Gastrocnemius medialis (tissue), 4 donors: ENCODE results near the gene HOMER2. TPM values are rescaled to one million over a fixed set of nuclear protein-coding genes. Genes with fewer than 3 reads are reported as not detected.

Experiments used
- ATAC-seq, 2 donors: fragments of 150-250 bp; one replicate each; pipeline ENCODE4 v1.9.1; 2016
- DNase-seq, 2 donors: peaks; one replicate each; pipeline ENCODE4 v3.0.0-alpha.2; 2019
- H3K27ac ChIP-seq, 4 donors: fragments of 200-600 bp; sonication (generic); 1 replicate in 1 of 4; 2 replicates in 3 of 4; pipeline ENCODE4 v1.5.1; 2016 to 2018; ENCODE audit warnings: mild to moderate bottlenecking in 2 of 4, moderate library complexity in 1 of 4
- H3K27me3 ChIP-seq, 3 donors: fragments of 200-600 bp; sonication (generic) in 2 of 3; 1 replicate in 1 of 3; 2 replicates in 2 of 3; pipeline versions ENCODE4 v1.5.1 to v1.6.0; 2016 to 2019; ENCODE audit warnings: mild to moderate bottlenecking in 1 of 3, moderate library complexity in 1 of 3
- H3K36me3 ChIP-seq, 2 donors: fragments of 200-600 bp; sonication (generic) in 1 of 2; one replicate each; pipeline ENCODE4 v1.5.1; 2017 to 2018
- H3K4me1 ChIP-seq, 2 donors: fragments of 200-600 bp; sonication (generic) in 1 of 2; one replicate each; pipeline ENCODE4 v1.5.1; 2016 to 2017; ENCODE audit warnings: mild to moderate bottlenecking in 2 of 2
- H3K4me3 ChIP-seq, 4 donors: fragments of 200-600 bp; sonication (generic) in 3 of 4; 1 replicate in 1 of 4; 2 replicates in 3 of 4; pipeline ENCODE4 v1.5.1; 2016 to 2019; ENCODE audit warnings: mild to moderate bottlenecking in 2 of 4
- H3K9me3 ChIP-seq, 3 donors: fragments of 200-600 bp; sonication (generic) in 2 of 3; 1 replicate in 1 of 3; 2 replicates in 2 of 3; pipeline ENCODE4 v1.5.1; 2016 to 2019
- CTCF ChIP-seq, 5 experiments: fragments of 450-650 bp in 3 of 5; fragments of 200-600 bp in 2 of 5; sonication (generic) in 2 of 5; IDR thresholded peaks in 4 of 5; conservative IDR thresholded peaks in 1 of 5; 1 replicate in 4 of 5; 2 replicates in 1 of 5; pipeline ENCODE4 v1.5.1; 2016 to 2019; ENCODE audit warnings: antibody characterized with exemption in 5 of 5, mild to moderate bottlenecking in 3 of 5, moderate library complexity in 3 of 5
- POLR2A ChIP-seq, 2 donors: fragments of 450-650 bp; IDR thresholded peaks; one replicate each; pipeline ENCODE4 v1.6.1; 2017; ENCODE audit warnings: antibody characterized with exemption in 2 of 2, mild to moderate bottlenecking in 2 of 2, moderate library complexity in 2 of 2
- in situ Hi-C, 4 donors: fragments of 200-750 bp; cut with MboI; loops; one replicate each; pipeline versions ENCODE4 v1.15.0 to v1.8.0; 2017; ENCODE audit warnings: low sequenced_read_pairs in 4 of 4
- intact Hi-C: fragments of 100-400 bp; cut with DNase I; formaldehyde crosslinking; loops from one replicate; pipeline ENCODE4 v1.15.1; 2023; ENCODE audit warnings: low total_unique reads
- total RNA-seq, 4 donors: library from RNA; depleted of rRNA; stranded (reverse); fragments of >200 nt; gene quantifications; one replicate each; pipeline versions ENCODE4 v1.1.0 to v1.2.3, GENCODE V29; 2016

HOMER2 gene
- total RNA-seq, 4 donors from 2014 or later, result 51.6 to 132 (median 94.5) TPM

- in situ Hi-C loops, result no loop called here
- Histone ChIP-seq H3K4me1 (peaks cover 15 to 39% of the 10 kb centered on the region in 2 donors), H3K9me3 (no peaks in the 10 kb centered on the region), H3K27me3 (no peaks in the 10 kb centered on the region), H3K36me3 (peaks cover 0 to 7% of the 10 kb centered on the region in 2 donors), H3K27ac (peak overlapping the region; percentile 26 to 76 (median 61)), H3K4me3 (no peak overlapping the region)
- DNase-seq, result no peak
- no peak for ATAC-seq
- intact Hi-C loops, result no loop called here
- TF ChIP-seq POLR2A (IDR thresholded peaks at IDR 0.05) (no peak), CTCF (IDR thresholded peaks at IDR 0.05 in 4 of 5, conservative IDR thresholded peaks at IDR 0.05 in 1 of 5) (no peak)
Observed at GRCh38 chr15:82874267-82874666, 78.3 kb downstream of the HOMER2 start.

DNA sequence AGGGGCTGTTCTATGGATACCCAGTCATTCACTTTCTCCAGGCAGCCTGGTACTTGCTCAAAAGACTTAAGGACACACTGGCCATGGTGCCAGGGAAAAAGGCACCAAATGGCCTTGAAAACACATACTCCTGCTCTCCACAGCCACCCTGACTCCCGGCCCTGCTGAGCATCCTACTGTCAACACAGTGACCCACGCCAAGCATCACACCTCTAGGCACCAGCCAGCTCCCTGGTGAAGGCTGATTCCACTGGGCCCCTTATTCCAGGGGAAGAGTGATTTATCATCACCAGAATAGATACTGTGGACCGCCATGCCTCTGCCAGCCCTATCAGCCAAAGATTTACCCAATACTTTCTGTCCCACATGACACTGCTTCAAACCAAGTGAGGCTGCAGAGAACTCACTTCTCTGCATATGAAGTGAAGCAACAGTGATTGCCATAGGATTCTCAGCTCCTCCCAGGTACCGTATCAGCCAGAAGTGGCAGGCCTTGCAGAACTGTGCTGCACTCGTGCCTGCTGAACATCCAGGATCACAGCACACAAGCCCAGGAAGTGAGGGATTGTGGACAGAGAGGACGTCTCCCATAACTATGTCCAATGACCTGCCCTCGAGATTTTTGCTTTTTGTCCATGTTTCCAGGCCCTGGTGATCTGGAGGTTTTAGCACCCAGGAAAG lies 79.4 kb downstream of the HOMER2 start:
- Histone ChIP-seq H3K27me3 (no peaks in the 10 kb centered on the region), H3K9me3 (no peaks in the 10 kb centered on the region), H3K4me1 (peaks cover 15 to 39% of the 10 kb centered on the region in 2 donors), H3K27ac (no peak overlapping the region), H3K4me3 (no peak overlapping the region), H3K36me3 (peaks cover 0 to 7% of the 10 kb centered on the region in 2 donors)
- intact Hi-C loops (no loop called here), in situ Hi-C loops (no loop called here)
- ATAC-seq, result no peak
- no peak for DNase-seq
- TF ChIP-seq CTCF (IDR thresholded peaks at IDR 0.05 in 4 of 5, conservative IDR thresholded peaks at IDR 0.05 in 1 of 5), result no peak
- no peak for TF ChIP-seq POLR2A (IDR thresholded peaks at IDR 0.05)

DNA sequence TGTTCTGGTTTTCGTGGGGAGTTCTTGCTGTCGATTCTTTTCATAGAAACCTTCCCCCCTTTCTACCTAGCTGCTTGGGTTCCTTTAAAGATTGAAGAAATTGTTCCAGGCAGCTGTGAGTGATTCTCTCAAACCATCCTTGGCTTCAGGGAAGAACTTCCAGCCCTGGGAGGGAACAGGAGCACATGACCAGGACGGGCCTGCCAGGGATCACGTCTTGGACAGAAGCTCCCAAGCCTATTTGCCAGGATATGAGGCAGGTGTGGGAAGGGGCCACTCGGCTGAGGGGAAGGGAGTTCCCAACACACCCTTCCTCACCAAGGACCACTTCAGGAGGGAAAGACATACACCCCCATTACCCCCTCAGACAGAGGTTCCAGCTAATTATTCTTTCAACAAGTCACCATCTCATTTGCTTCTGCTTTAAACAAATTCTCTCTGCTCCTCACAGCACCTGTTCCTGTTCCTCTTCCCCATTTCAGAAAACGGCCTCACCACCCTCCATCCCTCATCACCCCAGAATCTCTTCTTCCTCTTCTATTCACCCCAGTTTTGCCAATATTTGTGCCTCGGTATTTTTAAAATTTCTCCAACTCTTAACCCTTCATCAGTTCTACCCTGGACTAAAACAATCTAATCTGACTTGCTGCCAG lies 80.6 kb downstream of the HOMER2 start:
- peaks cover 6 to 35% of the 10 kb centered on the region in 2 donors for H3K4me1 ChIP-seq
- peaks cover 0 to 7% of the 10 kb centered on the region in 2 donors for H3K36me3 ChIP-seq
- no peaks in the 10 kb centered on the region for H3K9me3 ChIP-seq
- no peak for DNase-seq
- TF ChIP-seq POLR2A (IDR thresholded peaks at IDR 0.05) (no peak), CTCF (IDR thresholded peaks at IDR 0.05 in 4 of 5, conservative IDR thresholded peaks at IDR 0.05 in 1 of 5) (no peak)
- no peak overlapping the region for H3K4me3 ChIP-seq
- H3K27me3 ChIP-seq, result no peaks in the 10 kb centered on the region
- intact Hi-C loops (no loop called here), in situ Hi-C loops (no loop called here)
- no peak for ATAC-seq
- H3K27ac ChIP-seq, result peak overlapping the region in 1 of 4 donors; percentile 42

- intact Hi-C loops, result no loop called here
- H3K4me1 ChIP-seq, result peaks cover 6 to 35% of the 10 kb centered on the region in 2 donors
- H3K9me3 ChIP-seq, result no peaks in the 10 kb centered on the region
- ATAC-seq (no peak), DNase-seq (no peak)
- in situ Hi-C loops, result no loop called here
- H3K27ac ChIP-seq, result peak overlapping the region in 1 of 4 donors; percentile 42
- no peak overlapping the region for H3K4me3 ChIP-seq
- H3K36me3 ChIP-seq, result peaks cover 0 to 7% of the 10 kb centered on the region in 2 donors
- H3K27me3 ChIP-seq, result no peaks in the 10 kb centered on the region
- TF ChIP-seq POLR2A (IDR thresholded peaks at IDR 0.05) (no peak), CTCF (IDR thresholded peaks at IDR 0.05 in 4 of 5, conservative IDR thresholded peaks at IDR 0.05 in 1 of 5) (no peak)
Observed at GRCh38 chr15:82871358-82871757, 81.2 kb downstream of the HOMER2 start.
